NB4 (cell line): ENCODE results near the gene CUX1.

Experiments used
- DNase-seq: peaks from one replicate; pipeline ENCODE4 v3.0.0; 2010; ENCODE audit warnings: low read depth
- H3K4me3 ChIP-seq: one replicate; pipeline ENCODE4 v1.5.1; 2011; ENCODE audit warnings: mild to moderate bottlenecking, low read depth, low read length, moderate library complexity
- MAX ChIP-seq: IDR thresholded peaks from 2 replicates; pipeline ENCODE4 v1.6.1; 2011; ENCODE audit warnings: low read depth, low read length
- MYC ChIP-seq: IDR thresholded peaks from 2 replicates; pipeline ENCODE4 v1.6.1; 2011; ENCODE audit warnings: low read depth, low read length
- POLR2A ChIP-seq: IDR thresholded peaks from 2 replicates; pipeline ENCODE4 v1.6.1; 2011; ENCODE audit warnings: mild to moderate bottlenecking; ENCODE audit not compliant: insufficient read length; ENCODE audit errors: extremely low read depth
- TF ChIP-seq, protein P1 (sequence below): IDR thresholded peaks from one replicate; pipeline ENCODE4 v1.5.1; 2012; ENCODE audit warnings: low read depth, low read length

Gene CUX1

DNA sequence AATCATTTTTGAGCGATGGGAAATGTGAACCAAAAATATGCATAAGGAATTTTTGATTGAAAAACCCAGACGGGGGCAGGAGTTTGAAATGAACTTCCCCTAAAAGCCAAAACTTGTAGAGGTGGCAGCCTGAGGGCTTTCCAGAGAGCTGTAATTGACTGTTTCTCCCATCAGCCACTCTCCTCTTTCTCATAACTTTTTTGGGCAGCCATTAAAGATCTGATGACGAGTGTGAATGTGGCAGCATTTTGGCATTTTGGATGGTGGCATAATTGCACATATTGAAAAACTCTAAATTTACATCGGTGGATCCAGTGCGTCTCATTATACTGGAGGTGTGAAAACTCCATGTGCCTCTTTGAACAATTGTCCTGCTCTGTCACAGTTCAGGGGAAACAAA lies 159.0 kb downstream of the CUX1 start:
- DNase-seq, result no peak
- TF ChIP-seq MAX (no peak), MYC (no peak), POLR2A (no peak)
- TF ChIP-seq, protein P1, sequence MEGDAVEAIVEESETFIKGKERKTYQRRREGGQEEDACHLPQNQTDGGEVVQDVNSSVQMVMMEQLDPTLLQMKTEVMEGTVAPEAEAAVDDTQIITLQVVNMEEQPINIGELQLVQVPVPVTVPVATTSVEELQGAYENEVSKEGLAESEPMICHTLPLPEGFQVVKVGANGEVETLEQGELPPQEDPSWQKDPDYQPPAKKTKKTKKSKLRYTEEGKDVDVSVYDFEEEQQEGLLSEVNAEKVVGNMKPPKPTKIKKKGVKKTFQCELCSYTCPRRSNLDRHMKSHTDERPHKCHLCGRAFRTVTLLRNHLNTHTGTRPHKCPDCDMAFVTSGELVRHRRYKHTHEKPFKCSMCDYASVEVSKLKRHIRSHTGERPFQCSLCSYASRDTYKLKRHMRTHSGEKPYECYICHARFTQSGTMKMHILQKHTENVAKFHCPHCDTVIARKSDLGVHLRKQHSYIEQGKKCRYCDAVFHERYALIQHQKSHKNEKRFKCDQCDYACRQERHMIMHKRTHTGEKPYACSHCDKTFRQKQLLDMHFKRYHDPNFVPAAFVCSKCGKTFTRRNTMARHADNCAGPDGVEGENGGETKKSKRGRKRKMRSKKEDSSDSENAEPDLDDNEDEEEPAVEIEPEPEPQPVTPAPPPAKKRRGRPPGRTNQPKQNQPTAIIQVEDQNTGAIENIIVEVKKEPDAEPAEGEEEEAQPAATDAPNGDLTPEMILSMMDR, result no peak
- no peak overlapping the region for H3K4me3 ChIP-seq

DNA sequence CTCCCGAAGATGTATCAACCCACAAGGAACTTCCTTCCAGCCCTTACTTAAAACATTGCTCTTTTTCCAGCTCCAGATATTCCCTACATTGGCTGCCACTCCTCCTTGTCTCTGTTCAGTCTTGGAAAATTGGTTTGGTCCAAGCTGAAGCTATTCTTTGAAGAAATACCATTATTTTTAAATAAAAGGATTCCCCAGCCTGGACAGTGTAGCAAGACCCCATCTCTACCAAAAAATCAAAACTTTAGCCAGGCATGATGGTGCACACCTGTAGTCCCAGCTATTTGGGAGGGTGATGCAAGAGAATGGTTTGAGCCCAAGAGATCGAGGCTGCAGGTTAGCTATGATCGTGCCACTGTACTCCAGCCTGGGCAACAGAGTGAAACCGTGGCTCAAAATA lies 159.8 kb downstream of the CUX1 start:
- no peak for DNase-seq
- TF ChIP-seq, protein P1, result no peak
- no peak for TF ChIP-seq MAX
- TF ChIP-seq MYC, result no peak
- no peak for TF ChIP-seq POLR2A
- H3K4me3 ChIP-seq, result no peak overlapping the region

DNA sequence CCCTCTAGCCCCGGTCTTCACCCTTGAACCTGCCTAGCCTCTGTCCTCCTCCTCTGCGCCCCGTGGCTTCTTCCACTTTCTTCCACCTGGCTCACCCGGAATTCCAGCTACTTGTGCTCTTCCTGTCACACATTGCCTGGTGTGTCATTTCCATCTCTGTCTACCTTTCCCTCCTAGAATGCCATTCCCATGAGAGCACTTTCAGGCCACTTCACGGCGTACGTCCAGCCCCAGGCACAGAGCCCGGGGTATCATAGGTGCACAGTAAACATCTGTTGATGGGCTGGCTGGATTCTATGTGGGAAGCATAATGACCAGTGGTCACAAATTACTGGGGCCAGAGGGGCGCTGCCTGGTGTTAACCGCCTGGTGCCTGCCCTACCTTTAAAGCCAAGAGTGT lies 161.3 kb downstream of the CUX1 start:
- no peak overlapping the region for H3K4me3 ChIP-seq
- TF ChIP-seq MYC (no peak), POLR2A (no peak), MAX (no peak)
- TF ChIP-seq, protein P1, result no peak
- no peak for DNase-seq

GRCh38 chr7:101983147-101983811 lies 165.9 kb downstream of the CUX1 start:
- TF ChIP-seq POLR2A, result no peak
- no peak for DNase-seq
- no peak overlapping the region for H3K4me3 ChIP-seq

DNA sequence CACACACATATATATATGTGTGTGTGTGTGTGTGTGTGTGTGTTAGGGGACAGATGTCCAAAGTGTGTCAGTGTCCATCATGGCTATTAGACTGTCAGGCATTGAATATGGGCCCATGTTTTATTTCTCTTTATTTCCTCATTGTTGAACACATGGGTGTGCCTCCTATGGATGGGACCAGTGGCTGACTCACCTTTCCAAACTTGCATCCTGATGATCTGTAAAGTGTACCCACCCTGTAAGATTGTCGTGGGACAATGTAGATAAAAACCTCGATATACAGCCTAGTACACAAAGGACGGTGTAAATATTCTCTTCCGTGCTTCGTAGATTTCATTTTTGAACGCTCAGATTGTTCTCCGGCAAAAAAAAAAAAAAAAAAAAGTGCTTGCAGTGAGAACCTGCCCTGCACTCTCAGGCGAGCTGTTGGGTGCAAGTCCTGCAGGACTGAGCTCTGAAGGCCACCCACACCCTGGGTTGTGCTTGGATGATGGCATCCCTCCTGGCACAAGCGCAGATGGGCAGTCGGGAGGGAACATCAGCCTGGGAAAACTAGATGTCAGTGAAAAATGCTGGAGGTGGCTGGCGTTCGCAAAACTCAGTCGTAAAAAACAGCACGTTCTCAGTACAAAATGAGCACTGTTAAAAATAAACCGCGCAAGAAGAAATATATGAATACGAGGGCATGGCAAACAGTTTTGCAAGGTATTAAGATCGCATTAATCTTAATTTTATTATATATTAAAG lies 166.9 kb downstream of the CUX1 start:
- H3K4me3 ChIP-seq, result no peak overlapping the region
- TF ChIP-seq MYC (no peak), POLR2A (no peak), MAX (no peak)
- TF ChIP-seq, protein P1, result no peak
- no peak for DNase-seq

- TF ChIP-seq, protein P1, result no peak
- TF ChIP-seq MAX (no peak), POLR2A (no peak), MYC (no peak)
- no peak overlapping the region for H3K4me3 ChIP-seq
- no peak for DNase-seq
Measured at GRCh38 chr7:101985057-101985902, 167.9 kb downstream of the CUX1 start.
